GM21447 (cell line): Measurements from ENCODE around the gene TFDP2.
A peak's percentile ranks its signal among the peaks of the same experiment; 100 is the strongest.
"Not testable (repeated sequence)": the region's sequence is repeated elsewhere in the genome, so short reads cannot be mapped to it uniquely, and the experiment has no call there.

ENCODE experiments used
- ATAC-seq: cut with Tn5 transposase; IDR thresholded peaks from one replicate; pipeline ENCODE4 v1.9.1; 2021; ENCODE audit not compliant: unreplicated experiment

The TFDP2 gene

DNA sequence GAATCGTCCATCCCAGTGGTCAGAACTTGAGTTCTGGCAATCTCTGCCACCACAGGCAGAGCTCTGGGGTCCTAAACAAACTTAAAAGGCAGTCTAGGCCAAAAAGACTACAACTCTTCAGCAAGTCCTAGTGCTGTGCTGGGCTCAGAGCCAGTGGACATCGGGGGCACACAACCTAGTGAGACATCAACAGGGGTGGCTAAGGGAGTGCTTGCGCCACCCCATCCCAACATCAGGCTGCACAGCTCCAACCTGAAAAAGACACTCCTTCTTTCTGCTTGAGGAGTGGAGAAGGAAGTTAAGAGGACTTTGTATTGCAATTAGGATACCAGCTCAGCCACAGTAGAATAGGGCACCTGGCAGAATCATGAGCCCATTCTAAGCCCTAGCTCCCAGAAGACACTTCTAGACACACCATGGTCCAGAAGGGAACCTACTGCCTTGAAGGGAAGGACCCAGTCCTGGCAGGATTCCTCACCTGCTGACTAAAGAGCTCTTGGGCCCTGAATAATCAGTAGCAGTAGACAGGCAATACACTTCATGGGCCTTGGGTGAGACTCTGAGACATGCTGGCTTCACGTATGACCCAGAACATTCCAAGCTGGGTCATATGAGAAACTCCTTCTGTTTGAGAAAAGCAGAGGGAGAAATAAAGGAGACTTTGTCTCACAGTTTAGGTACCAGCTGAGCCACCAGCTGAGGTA is 72.0 kb downstream of the TFDP2 start:
- ATAC-seq = no peak

DNA sequence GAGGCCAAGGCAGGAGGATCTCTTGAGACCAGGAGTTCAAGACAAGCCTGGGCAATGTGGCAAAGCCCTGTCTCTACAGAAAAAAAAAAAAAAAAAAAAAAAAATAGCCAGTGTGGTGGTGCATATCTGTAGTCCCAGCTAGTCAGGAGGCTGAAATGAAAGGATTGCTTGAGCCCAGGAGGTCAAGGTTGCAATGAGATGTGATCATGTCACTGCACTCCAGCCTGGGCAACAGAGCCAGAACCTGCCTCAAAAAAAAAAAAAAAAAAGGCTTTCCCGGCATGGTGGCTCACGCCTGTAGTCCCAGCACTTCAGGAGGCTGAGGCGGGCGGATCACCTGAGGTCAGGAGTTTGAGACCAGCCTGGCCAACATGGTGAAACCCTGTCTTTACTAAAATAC is 73.7 kb downstream of the TFDP2 start:
- ATAC-seq = not testable (repeated sequence)

DNA sequence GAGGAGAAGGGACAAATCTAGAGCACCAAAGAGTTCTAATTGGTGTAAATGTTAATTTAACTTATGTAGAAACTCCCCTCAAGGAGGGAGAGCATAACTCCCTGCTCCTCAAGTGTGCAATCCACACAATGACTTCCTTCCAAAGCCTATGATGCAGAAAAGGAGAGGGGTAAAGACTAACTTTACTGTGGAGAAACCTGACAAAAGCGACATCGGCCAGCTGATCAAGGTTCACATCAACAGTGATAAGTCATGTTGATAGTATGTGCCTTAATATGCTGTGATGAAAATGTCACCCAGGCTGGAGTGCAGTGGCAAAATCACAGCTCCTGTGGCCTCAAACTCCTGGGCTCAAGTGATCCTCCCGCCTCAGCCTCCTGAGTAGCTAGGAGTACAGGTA is 76.5 kb downstream of the TFDP2 start:
- ATAC-seq = no peak

DNA sequence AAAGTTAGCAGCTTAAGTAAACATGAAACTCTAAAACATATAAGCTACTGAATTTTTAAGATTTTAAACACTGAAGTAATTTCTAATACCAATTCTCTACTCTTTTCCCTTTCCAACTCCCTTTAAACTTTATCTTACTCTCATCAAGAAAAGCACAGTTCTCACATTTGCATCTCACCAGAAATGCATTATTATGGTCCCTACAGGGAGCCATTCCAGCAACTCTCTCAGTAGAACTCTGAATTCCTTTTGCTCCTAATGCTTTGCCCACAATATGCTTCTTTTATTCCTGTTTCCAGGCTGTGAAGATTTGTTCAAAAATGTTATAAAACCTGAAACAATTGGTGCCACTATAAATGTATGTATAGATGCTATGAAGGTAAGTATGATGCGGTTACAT is 83.4 kb downstream of the TFDP2 start:
- ATAC-seq = no peak

DNA sequence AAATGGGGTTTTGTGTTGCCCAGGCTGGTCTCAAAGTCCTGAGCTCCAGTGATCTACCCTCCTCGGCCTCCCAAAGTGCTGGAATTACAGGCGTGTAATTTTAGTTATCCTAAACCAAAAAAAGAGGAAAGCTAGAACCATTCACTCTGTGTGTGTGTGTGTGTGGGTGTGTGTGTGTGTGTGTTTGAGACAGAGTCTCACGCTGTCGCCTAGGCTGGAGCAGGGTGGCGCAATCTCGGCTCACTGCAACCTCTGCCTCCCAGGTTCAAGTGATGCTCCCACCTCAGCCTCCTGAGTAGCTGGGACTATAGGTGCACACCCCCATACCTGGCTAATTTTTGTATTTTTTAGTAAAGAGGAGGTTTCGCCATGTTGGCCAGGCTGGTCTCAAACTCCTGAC is 84.0 kb downstream of the TFDP2 start:
- no peak for ATAC-seq

DNA sequence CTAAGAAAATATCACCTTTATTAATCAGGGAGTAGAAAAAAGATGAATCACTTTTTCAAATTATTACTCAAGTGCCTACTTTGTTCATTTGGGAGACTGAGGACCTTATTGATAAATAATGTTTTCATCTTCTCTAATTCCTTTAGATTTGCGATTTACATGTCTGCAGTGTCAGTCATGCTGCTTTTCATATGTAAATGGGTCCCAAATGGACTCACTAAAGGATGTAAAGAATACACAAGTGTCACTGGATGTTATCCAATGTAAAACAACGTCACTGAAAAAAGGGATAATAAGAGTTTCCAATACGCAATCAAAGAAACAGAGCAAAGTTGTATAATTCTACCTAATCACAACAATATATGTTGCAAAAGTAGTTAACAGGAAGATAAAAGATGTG is 84.9 kb downstream of the TFDP2 start:
- no peak for ATAC-seq

DNA sequence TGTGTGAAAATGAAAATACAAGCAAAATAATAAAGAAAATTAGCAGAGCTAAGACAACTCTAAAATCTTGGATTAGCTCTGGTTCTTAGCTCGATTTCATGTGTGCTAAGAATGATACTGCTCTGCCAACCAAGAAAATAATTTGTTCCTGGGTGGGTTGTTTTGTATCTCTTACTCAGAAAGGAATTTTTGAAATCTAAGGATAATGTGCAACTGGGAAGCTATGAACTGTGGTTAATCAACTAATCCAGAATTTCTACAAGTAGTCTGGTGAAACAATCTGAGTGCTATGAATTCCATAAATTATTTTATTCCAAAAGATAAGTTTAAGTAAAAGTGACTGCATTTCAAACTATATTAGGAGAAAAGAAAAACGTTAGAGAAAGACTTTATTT is 92.0 kb downstream of the TFDP2 start:
- no peak for ATAC-seq

DNA sequence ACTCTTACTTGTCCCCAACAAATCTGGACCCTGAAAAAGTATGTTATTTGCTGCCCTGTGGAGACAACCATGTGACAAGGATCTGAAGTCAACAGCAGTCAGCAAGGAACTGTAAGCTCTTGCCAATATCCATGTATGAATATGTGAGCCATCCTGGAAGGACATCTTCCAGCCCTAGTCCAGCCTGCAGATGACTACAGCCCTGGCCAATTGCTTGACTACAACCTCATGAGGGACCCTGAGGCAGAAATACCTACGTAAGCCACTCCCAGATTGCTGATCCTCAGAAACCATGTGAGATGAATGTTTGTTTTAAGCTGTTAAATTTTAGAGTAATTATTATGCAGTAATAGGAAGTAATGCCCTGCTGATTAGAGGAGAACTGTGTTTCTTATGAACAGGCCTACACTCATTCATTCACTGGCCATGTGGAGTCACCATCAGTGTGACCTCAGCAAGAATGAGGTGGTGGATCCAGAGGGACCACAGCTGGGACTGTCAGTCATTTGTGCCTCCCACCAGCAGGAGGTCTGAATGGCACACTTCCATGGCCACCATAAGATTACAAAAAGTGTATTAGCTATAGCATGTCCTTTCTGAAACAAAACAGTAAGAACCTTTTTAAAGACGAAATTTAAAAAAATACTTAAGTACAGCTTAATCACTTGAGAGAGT is 92.6 kb downstream of the TFDP2 start:
- no peak for ATAC-seq

DNA sequence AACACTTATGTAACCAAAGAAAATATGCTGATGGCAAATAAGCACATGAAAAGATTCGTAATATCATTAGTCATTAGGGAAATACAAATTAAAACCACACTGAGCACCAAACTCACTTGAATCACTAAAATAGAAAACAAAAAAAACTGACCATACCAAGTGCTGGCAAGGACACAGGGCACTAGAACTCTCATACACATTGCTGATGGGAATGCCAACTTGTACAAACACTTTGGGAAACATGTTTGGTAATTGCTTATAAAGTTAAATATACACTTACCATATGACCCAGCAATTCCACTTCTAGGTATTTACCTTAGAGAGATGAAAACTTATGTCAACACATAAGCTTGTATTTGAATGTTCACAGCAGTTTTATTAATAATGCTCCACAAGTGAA is 95.5 kb downstream of the TFDP2 start:
- ATAC-seq = no peak

DNA sequence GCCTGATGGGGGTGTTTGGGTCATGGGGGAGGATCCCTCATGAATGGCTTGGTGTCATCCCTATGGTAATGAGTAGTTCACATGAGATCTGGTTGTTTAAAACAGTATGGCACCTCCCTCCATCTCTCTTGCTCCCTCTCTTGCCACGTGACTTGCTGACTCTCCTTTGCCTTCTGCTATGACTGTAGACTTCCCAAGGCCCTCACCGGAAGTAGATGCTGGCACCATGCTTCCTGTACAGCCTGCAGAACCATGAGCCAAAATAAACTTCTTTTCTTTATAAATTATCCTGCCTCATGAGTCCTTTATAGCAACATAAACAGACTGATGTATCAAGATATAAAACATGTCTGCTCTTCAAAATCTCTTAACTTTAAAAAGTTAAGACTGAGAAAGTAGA is 96.1 kb downstream of the TFDP2 start:
- no peak for ATAC-seq

DNA sequence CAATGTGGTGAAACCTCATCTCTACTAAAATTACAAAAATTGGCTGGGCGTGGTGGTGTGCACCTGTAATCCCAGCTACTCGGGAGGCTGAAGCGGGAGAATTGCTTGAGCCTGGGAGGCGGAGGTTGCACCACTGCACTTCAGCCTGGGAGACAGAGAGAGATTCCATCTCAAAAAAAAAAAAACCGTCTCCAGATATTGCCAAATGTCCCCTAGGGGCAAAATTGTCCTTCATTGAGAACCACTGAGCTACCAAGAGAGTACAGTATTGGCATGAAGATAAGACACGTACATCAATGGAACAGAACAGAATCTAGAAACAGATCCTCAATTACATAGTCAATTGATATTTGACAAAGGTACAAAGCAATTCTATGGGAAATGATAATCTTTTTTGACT is 98.0 kb downstream of the TFDP2 start:
- ATAC-seq = no peak

DNA sequence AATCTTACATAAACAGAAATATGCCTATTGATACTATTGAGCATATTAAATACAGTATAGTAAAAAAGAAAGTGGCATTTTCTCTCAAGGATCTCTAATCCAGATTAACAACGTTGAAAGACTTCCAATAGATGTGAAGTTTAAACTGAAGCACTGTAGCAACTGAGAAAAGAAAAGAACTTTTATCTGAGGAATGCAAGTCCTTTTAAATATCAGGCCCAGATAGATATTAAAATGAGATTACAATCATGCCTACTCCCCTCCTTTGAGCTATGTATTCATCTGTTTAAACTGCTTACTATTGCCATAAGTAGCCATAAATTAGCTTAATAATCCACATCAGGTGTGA is 102.3 kb downstream of the TFDP2 start:
- ATAC-seq = no peak

DNA sequence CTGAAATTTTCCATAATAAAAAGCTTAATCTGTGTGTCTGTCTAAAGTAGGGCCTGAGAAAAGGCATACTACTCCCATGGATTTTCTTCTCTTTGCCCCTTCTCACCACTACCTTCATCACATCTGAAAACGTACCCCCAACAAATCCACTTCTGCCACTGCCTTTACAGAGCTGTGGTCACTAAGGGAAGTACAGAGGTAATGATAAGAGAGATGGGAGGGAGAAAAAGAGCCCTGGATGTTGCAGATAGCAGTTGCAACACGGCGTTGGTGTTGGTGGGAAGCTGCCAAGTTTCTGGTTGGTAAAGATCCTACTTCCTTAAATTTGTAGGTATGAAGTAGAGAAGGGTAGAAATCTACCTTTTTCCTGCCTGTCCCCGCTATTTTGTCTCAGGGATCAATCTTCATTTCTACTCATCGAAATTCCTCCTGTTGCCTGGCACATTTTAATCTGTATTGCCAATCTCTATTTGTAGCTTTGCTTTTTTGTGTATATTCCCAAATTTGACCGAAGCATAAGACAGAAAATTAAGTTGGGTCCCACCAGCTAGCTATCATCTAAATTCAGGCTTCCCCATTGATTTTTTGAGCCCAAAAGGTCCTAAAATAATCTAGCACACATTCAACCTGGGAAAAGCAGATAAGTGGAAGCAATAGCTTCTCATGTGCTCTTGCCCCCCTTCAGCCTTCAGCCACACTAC is 102.9 kb downstream of the TFDP2 start:
- ATAC-seq = no peak

DNA sequence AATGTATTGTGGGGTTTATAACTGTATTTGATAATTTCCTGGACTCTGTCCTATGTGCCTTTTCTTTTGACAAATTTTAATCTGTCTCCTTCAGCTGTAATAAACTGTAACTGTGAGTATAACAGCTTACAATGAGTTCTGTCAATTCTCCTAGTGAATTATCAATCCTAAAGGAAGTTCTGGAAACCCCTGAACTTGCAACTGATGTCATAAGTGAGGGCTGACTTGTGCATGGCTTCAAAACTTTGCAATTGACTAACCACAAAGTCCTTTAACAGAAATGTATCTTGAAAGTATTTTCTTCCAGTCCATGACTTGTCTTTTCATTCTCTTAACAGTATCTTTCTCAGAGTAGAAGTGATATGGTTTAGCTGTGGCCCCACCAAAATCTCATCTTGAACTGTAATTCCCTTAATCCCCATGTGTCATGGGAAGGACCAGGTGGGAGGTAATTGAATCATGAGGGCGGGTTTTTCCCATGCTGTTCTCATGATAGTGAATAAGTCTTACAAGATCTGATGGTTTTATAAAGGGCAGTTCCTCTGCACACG is 108.3 kb downstream of the TFDP2 start:
- no peak for ATAC-seq

DNA sequence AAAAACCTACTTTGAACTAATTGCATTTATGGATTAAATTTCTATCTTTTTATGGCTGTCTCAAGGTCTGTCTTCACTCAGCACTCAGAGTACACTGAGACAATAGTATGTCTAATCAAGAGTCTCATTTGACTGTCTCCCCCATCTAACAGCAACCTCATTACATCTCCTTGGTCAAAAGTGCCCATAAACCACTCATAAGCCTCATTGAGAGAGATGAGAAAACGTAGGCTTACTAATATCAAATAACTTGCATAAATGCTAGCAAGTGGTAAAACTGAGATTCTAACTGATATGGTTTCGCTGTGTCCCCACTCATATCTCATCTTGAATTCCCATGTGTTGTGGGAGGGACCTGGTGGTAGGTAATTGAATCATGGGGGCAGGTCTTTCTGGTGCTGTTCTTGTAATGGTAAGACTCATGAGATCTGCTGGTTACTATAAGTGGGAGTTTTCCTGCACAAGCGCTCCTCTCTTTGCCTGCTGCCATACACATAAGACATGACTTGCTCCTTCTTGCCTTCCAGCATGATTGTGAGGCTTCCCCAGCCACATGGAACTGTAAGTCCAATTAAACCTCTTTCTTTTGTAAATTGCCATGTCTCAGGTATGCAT is 113.9 kb downstream of the TFDP2 start:
- ATAC-seq = no peak

DNA sequence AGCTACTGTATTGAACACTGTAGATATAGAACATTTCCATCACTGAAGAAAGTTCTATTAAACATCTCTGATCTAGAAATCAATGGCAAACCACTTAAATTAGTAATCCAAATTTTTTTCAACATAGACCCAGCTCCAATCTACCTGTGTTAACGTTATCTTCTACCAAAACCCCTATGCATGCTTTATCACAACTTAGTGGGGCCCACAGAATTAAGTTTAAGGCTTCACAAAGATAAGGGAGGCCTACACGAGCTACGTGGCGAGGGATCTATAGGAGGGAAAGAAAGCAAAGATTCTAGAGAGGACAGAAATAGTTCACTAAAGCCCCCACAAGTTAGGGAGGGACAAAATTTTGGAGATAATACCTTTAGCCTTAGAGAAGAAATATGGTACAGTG is 116.1 kb downstream of the TFDP2 start:
- no peak for ATAC-seq

DNA sequence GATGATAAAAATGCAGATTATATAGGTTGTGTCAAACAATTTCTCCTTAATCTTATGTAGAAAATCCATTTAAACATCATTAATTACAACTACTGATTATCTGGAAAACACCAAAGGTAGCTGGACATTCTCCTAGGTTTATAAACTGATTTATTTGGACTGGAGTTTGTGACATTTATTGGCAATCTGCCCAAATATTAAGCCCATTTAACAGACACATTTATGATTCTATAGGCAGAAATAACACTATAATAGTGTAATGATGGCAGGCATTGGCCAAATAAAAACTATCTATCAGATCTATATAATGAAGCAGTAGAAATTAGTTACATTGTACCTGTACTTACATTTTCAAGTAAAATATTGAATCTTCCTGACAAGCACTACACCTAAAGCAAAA is 117.8 kb downstream of the TFDP2 start:
- ATAC-seq = no peak

DNA sequence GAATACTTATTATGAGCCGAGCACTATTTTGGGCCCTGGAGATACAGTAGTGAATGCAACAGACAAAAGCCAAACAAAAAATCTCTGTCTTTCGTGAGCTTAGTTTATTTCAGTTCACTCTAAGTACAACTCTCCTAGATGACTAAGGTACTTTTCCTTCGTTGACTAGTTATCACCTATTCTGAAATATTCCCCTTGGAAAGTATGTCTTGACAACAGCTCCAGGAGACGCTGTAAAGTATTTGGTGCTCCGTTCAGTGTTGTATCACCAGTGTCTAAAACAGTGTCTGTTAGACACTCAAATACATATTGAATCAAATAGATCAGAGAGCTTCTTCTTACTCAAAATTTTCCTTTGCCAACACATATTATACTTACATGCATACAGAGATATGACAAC is 119.6 kb downstream of the TFDP2 start:
- ATAC-seq = no peak

DNA sequence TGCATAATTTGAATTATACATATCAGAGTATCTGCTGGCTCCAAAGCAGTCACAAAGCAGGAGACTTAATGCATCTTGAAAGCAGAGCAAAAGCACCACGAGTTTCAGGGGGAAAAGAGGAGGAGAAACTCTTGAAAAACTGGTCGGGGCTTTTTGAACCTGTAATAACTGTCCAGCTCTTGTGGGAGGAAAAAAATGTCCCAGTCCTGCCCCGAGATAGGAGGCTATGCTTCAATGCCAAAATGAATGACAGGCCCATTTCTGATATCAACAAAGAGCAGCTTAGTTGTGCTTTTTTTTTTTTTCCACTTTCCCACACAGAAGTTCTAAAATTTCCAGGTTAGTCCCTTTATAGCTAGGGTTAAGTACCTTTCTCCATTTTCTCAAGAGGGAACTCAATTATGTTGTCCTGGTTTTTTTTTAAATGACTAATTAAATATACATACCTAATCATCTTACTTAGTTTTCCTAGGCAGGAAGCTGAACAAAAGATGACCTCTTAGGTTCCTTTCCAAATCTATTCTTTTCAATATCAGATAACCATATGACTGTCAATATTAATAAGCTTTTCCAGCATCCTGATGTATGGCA is 120.2 kb downstream of the TFDP2 start:
- ATAC-seq = peak; percentile 44

DNA sequence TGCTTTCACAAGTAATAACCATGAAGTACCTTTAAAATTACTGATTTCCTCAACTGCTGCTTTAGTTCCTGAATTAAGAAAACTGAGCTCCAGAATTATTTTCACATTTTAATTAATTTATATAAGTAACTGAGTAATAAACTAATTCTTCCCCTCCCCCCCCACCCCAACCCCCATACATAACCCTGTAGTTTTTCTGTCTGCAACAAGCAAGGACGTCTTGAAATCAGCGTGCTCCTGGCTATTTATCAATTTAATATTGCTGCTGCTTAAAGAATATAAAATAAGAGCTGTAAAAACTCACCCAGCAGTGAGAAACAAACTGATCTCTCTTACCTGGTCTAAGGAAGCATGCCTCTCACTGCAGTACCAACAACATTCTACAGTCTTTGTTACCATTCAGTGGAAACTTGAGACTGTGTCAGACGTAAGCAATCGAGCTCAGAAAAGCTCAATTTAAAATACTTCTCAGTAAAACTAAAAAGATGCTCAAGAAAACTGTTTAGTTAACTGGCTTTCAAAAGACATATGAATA is 121.0 kb downstream of the TFDP2 start:
- ATAC-seq = peak; percentile 51

DNA sequence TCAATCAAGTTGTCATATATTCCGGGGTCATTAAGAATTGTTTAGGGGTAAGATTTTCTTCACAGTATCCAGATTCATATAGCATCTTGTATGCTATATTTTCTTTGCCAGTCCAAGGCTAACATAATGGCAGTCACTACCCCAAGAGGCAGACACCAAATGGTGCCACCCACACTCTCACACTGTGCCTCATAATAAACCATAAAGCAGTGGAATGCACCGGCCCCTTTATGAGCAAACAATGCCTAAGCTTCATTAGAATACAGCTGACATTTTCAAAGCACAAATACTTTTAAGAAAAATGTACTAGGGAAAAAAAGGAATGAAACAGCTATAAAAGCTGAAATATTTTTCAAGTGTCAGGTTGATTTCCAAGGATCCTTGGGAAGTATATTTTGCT is 121.6 kb downstream of the TFDP2 start:
- ATAC-seq = peak; percentile 61
